HEK293 (cell line): Measurements from ENCODE around the gene KLHL29.

Experiments
- CTCF ChIA-PET: fragments of 350-600 bp; formaldehyde crosslinking; extraction: SDS; loops from one replicate; lab custom pipeline; 2021; ENCODE audit warnings: antibody characterized with exemption; lab: Yijun Ruan, JAX
- POLR2A ChIA-PET: fragments of 300-600 bp; formaldehyde crosslinking; extraction: SDS; loops from one replicate; lab custom pipeline; 2020; ENCODE audit warnings: antibody characterized with exemption, inconsistent platforms; lab: Yijun Ruan, JAX
- H3K27ac ChIP-seq: fragments of 200-500 bp; sonication (Bioruptor generic); 2 replicates; pipeline ENCODE4 v1.5.1; 2014; ENCODE audit warnings: low read depth, low read length, control low read depth, inconsistent platforms; ENCODE audit errors: extremely low read depth
- H3K36me3 ChIP-seq, 2 experiments: fragments of 200-500 bp in 1 of 2; sonication (Bioruptor generic) in 1 of 2; 1 replicate in 1 of 2; 2 replicates in 1 of 2; pipeline ENCODE4 v1.5.1; 2014 to 2017; ENCODE audit warnings: inconsistent platforms in 2 of 2, low read length in 2 of 2; ENCODE audit not compliant: control insufficient read depth in 2 of 2, insufficient read depth in 1 of 2
- H3K4me1 ChIP-seq: fragments of 200-500 bp; sonication (Bioruptor generic); 2 replicates; pipeline ENCODE4 v1.5.1; 2014; ENCODE audit warnings: mild to moderate bottlenecking, low read length, inconsistent platforms; ENCODE audit not compliant: control insufficient read depth, insufficient read depth
- H3K4me3 ChIP-seq: 2 replicates; pipeline ENCODE4 v1.5.1; 2011; ENCODE audit warnings: low read depth, mild to moderate bottlenecking, control low read depth, low read length, moderate library complexity
- H3K9me3 ChIP-seq: fragments of 200-500 bp; sonication (Bioruptor generic); 2 replicates; pipeline ENCODE4 v1.5.1; 2014; ENCODE audit warnings: low read depth, low read length, inconsistent platforms; ENCODE audit not compliant: control insufficient read depth, insufficient read depth
- AEBP2 ChIP-seq: fragments of 450-650 bp; formaldehyde crosslinking; IDR thresholded peaks from 2 replicates; pipeline ENCODE4 v1.5.1; 2016; ENCODE audit warnings: missing biosample characterization, missing genetic modification characterization, borderline replicate concordance
- ATF2 ChIP-seq: fragments of 450-650 bp; formaldehyde crosslinking; IDR thresholded peaks from 2 replicates; pipeline ENCODE4 v1.5.1; 2016; ENCODE audit warnings: missing biosample characterization, missing genetic modification characterization, low read depth
- GLIS2 ChIP-seq: fragments of 450-650 bp; formaldehyde crosslinking; IDR thresholded peaks from 2 replicates; pipeline ENCODE4 v1.5.1; 2016; ENCODE audit warnings: missing biosample characterization, missing genetic modification characterization
- HOXC10 ChIP-seq: sonication (generic); formaldehyde crosslinking; IDR thresholded peaks from 2 replicates; pipeline ENCODE4 v1.8.1; 2023; ENCODE audit warnings: mild to moderate bottlenecking, missing genetic modification reagents
- KLF1 ChIP-seq: fragments of 450-650 bp; formaldehyde crosslinking; IDR thresholded peaks from 2 replicates; pipeline ENCODE4 v1.5.1; 2016; ENCODE audit warnings: missing biosample characterization, missing genetic modification characterization
- KLF16 ChIP-seq: fragments of 450-650 bp; formaldehyde crosslinking; IDR thresholded peaks from 2 replicates; pipeline ENCODE4 v1.5.1; 2017; ENCODE audit warnings: missing biosample characterization, missing genetic modification characterization
- OVOL3 ChIP-seq: fragments of 450-650 bp; formaldehyde crosslinking; IDR thresholded peaks from 2 replicates; pipeline ENCODE4 v1.5.1; 2016; ENCODE audit warnings: missing biosample characterization, missing genetic modification characterization
- SP2 ChIP-seq: fragments of 450-650 bp; formaldehyde crosslinking; IDR thresholded peaks from 2 replicates; pipeline ENCODE4 v1.5.1; 2016; ENCODE audit warnings: missing biosample characterization, missing genetic modification characterization
- TRIM28 ChIP-seq: IDR thresholded peaks from 2 replicates; pipeline ENCODE4 v1.6.1; 2011; ENCODE audit warnings: low read length, control low read depth, borderline replicate concordance
- ZBTB11 ChIP-seq: fragments of 450-650 bp; formaldehyde crosslinking; conservative IDR thresholded peaks from 2 replicates; pipeline ENCODE4 v1.5.1; 2016; ENCODE audit warnings: low read depth, missing biosample characterization, missing genetic modification characterization
- ZBTB7A ChIP-seq: fragments of 450-650 bp; formaldehyde crosslinking; IDR thresholded peaks from 2 replicates; pipeline ENCODE4 v1.5.1; 2016; ENCODE audit warnings: low read depth, missing biosample characterization, missing genetic modification characterization
- ZNF112 ChIP-seq: fragments of 450-650 bp; formaldehyde crosslinking; IDR thresholded peaks from 2 replicates; pipeline ENCODE4 v1.5.0; 2017; ENCODE audit warnings: missing biosample characterization, missing genetic modification characterization
- ZNF132 ChIP-seq: fragments of 450-650 bp; formaldehyde crosslinking; IDR thresholded peaks from 2 replicates; pipeline ENCODE4 v1.5.1; 2017; ENCODE audit warnings: missing biosample characterization, missing genetic modification characterization, borderline replicate concordance
- ZNF157 ChIP-seq: fragments of 450-650 bp; formaldehyde crosslinking; IDR thresholded peaks from 2 replicates; pipeline ENCODE4 v1.5.1; 2016; ENCODE audit warnings: missing biosample characterization, missing genetic modification characterization
- ZNF174 ChIP-seq: fragments of 450-650 bp; formaldehyde crosslinking; IDR thresholded peaks from 2 replicates; pipeline ENCODE4 v1.5.0; 2017; ENCODE audit warnings: missing biosample characterization, mild to moderate bottlenecking, missing genetic modification characterization
- ZNF24 ChIP-seq: fragments of 450-650 bp; formaldehyde crosslinking; IDR thresholded peaks from 2 replicates; pipeline ENCODE4 v1.5.1; 2016; ENCODE audit warnings: missing biosample characterization, missing genetic modification characterization
- ZNF280C ChIP-seq: fragments of 450-650 bp; formaldehyde crosslinking; IDR thresholded peaks from 2 replicates; pipeline ENCODE4 v1.5.1; 2016; ENCODE audit warnings: missing biosample characterization, missing genetic modification characterization
- ZNF324 ChIP-seq: fragments of 450-650 bp; formaldehyde crosslinking; IDR thresholded peaks from 2 replicates; pipeline ENCODE4 v1.5.1; 2016; ENCODE audit warnings: missing biosample characterization, missing genetic modification characterization
- ZNF530 ChIP-seq: fragments of 450-650 bp; formaldehyde crosslinking; IDR thresholded peaks from 2 replicates; pipeline ENCODE4 v1.5.1; 2016; ENCODE audit warnings: low read depth, missing biosample characterization, missing genetic modification characterization
- ZNF561 ChIP-seq: fragments of 450-650 bp; IDR thresholded peaks from 2 replicates; pipeline ENCODE4 v1.5.1; 2018; ENCODE audit warnings: missing biosample characterization, missing genetic modification characterization, borderline replicate concordance
- ZNF600 ChIP-seq: fragments of 450-650 bp; formaldehyde crosslinking; IDR thresholded peaks from 2 replicates; pipeline ENCODE4 v1.5.1; 2016; ENCODE audit warnings: missing biosample characterization, missing genetic modification characterization
- ZNF660 ChIP-seq: fragments of 450-650 bp; IDR thresholded peaks from 2 replicates; pipeline ENCODE4 v1.5.1; 2018; ENCODE audit warnings: missing biosample characterization, mild to moderate bottlenecking, missing genetic modification characterization
- ZNF692 ChIP-seq: fragments of 450-650 bp; formaldehyde crosslinking; IDR thresholded peaks from 2 replicates; pipeline ENCODE4 v1.5.1; 2016; ENCODE audit warnings: missing biosample characterization, missing genetic modification characterization
- ZNF776 ChIP-seq: fragments of 450-650 bp; formaldehyde crosslinking; IDR thresholded peaks from 2 replicates; pipeline ENCODE4 v1.5.0; 2017; ENCODE audit warnings: missing biosample characterization, missing genetic modification characterization, borderline replicate concordance
- ZNF843 ChIP-seq: fragments of 450-650 bp; formaldehyde crosslinking; IDR thresholded peaks from 2 replicates; pipeline ENCODE4 v1.5.1; 2016; ENCODE audit warnings: missing biosample characterization, missing genetic modification characterization
- ZSCAN4 ChIP-seq: fragments of 450-650 bp; formaldehyde crosslinking; IDR thresholded peaks from 2 replicates; pipeline ENCODE4 v1.5.1; 2017; ENCODE audit warnings: missing biosample characterization, missing genetic modification characterization

The KLHL29 gene

GRCh38 chr2:23538566-23538965, 153.6 kb downstream of the KLHL29 start:
- CTCF ChIA-PET, result no interaction called here
- H3K36me3 ChIP-seq, result no peaks in the 10 kb centered on the region
- POLR2A ChIA-PET, result no interaction called here
- no peaks in the 10 kb centered on the region for H3K9me3 ChIP-seq
- no peak overlapping the region for H3K4me3 ChIP-seq
- peaks cover 4% of the 10 kb centered on the region for H3K4me1 ChIP-seq
- TF ChIP-seq ZNF280C (tag by site-specific recombination), result no peak
- TF ChIP-seq ZNF174 (tag by site-specific recombination), result no peak
- TF ChIP-seq ZNF843 (tag by site-specific recombination), result no peak
- no peak for TF ChIP-seq ZNF157 (tag by site-specific recombination)
- no peak for TF ChIP-seq AEBP2 (tag by site-specific recombination)
- no peak for TF ChIP-seq TRIM28
- no peak for TF ChIP-seq GLIS2
- no peak for TF ChIP-seq ZBTB7A (tag by site-specific recombination)
- TF ChIP-seq ZNF112 (tag by site-specific recombination), result no peak
- no peak for TF ChIP-seq ZNF24
- no peak for TF ChIP-seq ZNF561
- no peak for TF ChIP-seq HOXC10
- no peak for TF ChIP-seq SP2 (tag by site-specific recombination)
- no peak for TF ChIP-seq OVOL3 (tag by site-specific recombination)
- TF ChIP-seq ZNF324 (tag by site-specific recombination), result no peak
- TF ChIP-seq ZNF530, result no peak
- TF ChIP-seq, all 188 proteins: peak for 0
- no peak overlapping the region for H3K27ac ChIP-seq

GRCh38 chr2:23540804-23541360, 155.9 kb downstream of the KLHL29 start:
- H3K27ac ChIP-seq, result no peak overlapping the region
- CTCF ChIA-PET, result no interaction called here
- POLR2A ChIA-PET, result no interaction called here
- no peaks in the 10 kb centered on the region for H3K36me3 ChIP-seq
- no peaks in the 10 kb centered on the region for H3K9me3 ChIP-seq
- H3K4me1 ChIP-seq, result peaks cover 4% of the 10 kb centered on the region
- H3K4me3 ChIP-seq, result no peak overlapping the region
- no peak for TF ChIP-seq ATF2 (tag by site-specific recombination)
- no peak for TF ChIP-seq ZNF660 (tag by site-specific recombination)
- TF ChIP-seq KLF1 (tag by site-specific recombination), result no peak
- no peak for TF ChIP-seq ZNF692 (tag by site-specific recombination)
- no peak for TF ChIP-seq ZSCAN4 (tag by site-specific recombination)
- no peak for TF ChIP-seq ZNF132 (tag by site-specific recombination)
- no peak for TF ChIP-seq ZNF776 (tag by site-specific recombination)
- no peak for TF ChIP-seq KLF16 (tag by site-specific recombination)
- no peak for TF ChIP-seq ZNF24
- TF ChIP-seq ZBTB11 (tag by site-specific recombination), result no peak
- TF ChIP-seq ZNF600, result no peak
